ENCODE data around the gene COL23A1.
A peak's percentile ranks its signal among the peaks of the same experiment; 100 is the strongest.

The COL23A1 gene

GRCh38 chr5:178235588-178235974 lies 354.6 kb downstream of the COL23A1 start:
- whole genome bisulfite sequencing (ENCODE audit: extremely low coverage, insufficient coverage, low lambda C conversion rate), result no CpG with 5 or more reads among the region's 3 CpGs
- Histone ChIP-seq H4K8ac (ENCODE audit: low read depth, low read length) (no peak overlapping the region), H3K4me2 (ENCODE audit: low read length) (no peak overlapping the region)

DNA sequence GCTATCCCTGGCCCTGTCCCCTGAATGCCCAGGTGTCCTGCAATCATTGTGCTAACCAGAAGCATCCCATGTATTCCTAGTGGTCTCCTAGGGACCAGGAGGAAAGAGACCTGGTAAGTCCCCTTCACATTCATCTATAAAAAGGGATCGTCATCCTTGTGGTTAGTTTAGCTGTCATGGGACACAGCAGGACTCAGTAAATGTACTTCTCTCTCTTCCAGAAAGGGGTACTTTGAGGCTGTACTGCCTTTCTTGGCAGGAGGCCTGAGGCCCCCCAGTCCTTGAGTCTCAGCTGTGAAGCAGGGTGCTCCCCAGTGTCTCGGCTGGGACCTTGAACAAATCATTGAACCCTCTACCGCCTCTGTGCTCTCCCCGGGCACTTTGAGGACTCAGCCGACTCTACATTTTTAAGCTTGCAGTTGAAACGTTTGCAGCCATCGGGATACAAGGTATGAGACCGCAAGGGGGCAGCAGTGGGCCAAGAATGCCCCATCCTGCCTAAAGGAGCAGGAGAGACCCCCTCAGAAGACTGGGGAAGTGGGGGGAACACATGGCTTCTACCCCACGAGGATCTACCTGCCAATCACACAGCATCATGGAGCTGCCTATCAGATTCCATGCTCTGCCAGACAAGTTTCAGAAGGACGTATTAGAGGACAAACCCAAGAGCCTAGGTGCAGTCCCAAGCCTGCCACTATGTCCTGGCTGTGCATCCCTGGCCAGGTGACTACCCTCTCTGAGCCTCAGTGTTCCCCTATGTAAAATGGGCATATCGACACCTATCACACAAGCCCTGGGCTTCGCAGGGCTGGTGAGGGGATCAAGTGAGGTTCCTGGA lies 355.2 kb downstream of the COL23A1 start:
- H3K27me3 ChIP-seq (ENCODE audit: insufficient read depth, low read length, poor library complexity), result no peaks in the 10 kb centered on the region
- DNase-seq, result peak; percentile 89
- H2BK15ac ChIP-seq (replicated peaks; ENCODE audit: low read depth), result no peak overlapping the region
- H4K5ac ChIP-seq (ENCODE audit: low read length), result no peak overlapping the region
- H3K9ac ChIP-seq (ENCODE audit: low read length), result no peak overlapping the region
- no peak overlapping the region for H3K4me3 ChIP-seq (ENCODE audit: low read length)
- H3K56ac ChIP-seq (ENCODE audit: low read length), result peak overlapping the region; percentile 39
- no peak overlapping the region for H3K27ac ChIP-seq (ENCODE audit: low read depth, low read length)
- peaks cover 13% of the 10 kb centered on the region for H3K79me2 ChIP-seq (ENCODE audit: control insufficient read depth, insufficient read depth, low read length)
- H3K4ac ChIP-seq (ENCODE audit: low read depth, low read length), result no peak overlapping the region
- no peak overlapping the region for H2BK5ac ChIP-seq (ENCODE audit: low read length)
- peaks cover 2% of the 10 kb centered on the region for H3K4me1 ChIP-seq (ENCODE audit: control insufficient read depth, low read depth, low read length)
- H4K8ac ChIP-seq (ENCODE audit: low read depth, low read length), result no peak overlapping the region
- H3K18ac ChIP-seq (ENCODE audit: low read length), result no peak overlapping the region
- no peak overlapping the region for H3K23ac ChIP-seq (ENCODE audit: low read length)
- H3K79me1 ChIP-seq (ENCODE audit: low read length), result peaks cover 14% of the 10 kb centered on the region
- WGBS (ENCODE audit: extremely low coverage, insufficient coverage, low lambda C conversion rate), result no CpG with 5 or more reads among the region's 12 CpGs
- H2BK120ac ChIP-seq (ENCODE audit: low read depth, low read length), result no peak overlapping the region
- no peak overlapping the region for H2AK5ac ChIP-seq (ENCODE audit: low read length)
- no peak overlapping the region for H3K4me2 ChIP-seq (ENCODE audit: low read length)
- no peaks in the 10 kb centered on the region for H3K36me3 ChIP-seq (ENCODE audit: control insufficient read depth, insufficient read depth, low read length)

More at GRCh38 chr5:178235588-178235974, 354.6 kb downstream of the COL23A1 start:
- Histone ChIP-seq H3K4me1 (ENCODE audit: control insufficient read depth, low read depth, low read length) (peaks cover 2% of the 10 kb centered on the region), H3K79me1 (ENCODE audit: low read length) (peaks cover 11% of the 10 kb centered on the region), H3K36me3 (ENCODE audit: control insufficient read depth, insufficient read depth, low read length) (no peaks in the 10 kb centered on the region), H3K23ac (ENCODE audit: low read length) (no peak overlapping the region), H2BK15ac (replicated peaks; ENCODE audit: low read depth) (no peak overlapping the region), H2AK5ac (ENCODE audit: low read length) (no peak overlapping the region), H2BK120ac (ENCODE audit: low read depth, low read length) (no peak overlapping the region), H4K5ac (ENCODE audit: low read length) (no peak overlapping the region), H3K4ac (ENCODE audit: low read depth, low read length) (no peak overlapping the region), H3K18ac (ENCODE audit: low read length) (no peak overlapping the region), H3K9ac (ENCODE audit: low read length) (no peak overlapping the region), H3K4me3 (ENCODE audit: low read length) (no peak overlapping the region), H2BK5ac (ENCODE audit: low read length) (no peak overlapping the region), H3K27ac (ENCODE audit: low read depth, low read length) (no peak overlapping the region), H3K27me3 (ENCODE audit: insufficient read depth, low read length, poor library complexity) (no peaks in the 10 kb centered on the region), H3K56ac (ENCODE audit: low read length) (no peak overlapping the region), H3K79me2 (ENCODE audit: control insufficient read depth, insufficient read depth, low read length) (peaks cover 13% of the 10 kb centered on the region)
- no peak for DNase-seq

GRCh38 chr5:178234121-178234749 lies 356.0 kb downstream of the COL23A1 start:
- Histone ChIP-seq H3K56ac (ENCODE audit: low read length) (no peak overlapping the region), H3K79me2 (ENCODE audit: control insufficient read depth, insufficient read depth, low read length) (peaks cover 13% of the 10 kb centered on the region), H4K8ac (ENCODE audit: low read depth, low read length) (no peak overlapping the region), H3K9ac (ENCODE audit: low read length) (no peak overlapping the region), H3K4me1 (ENCODE audit: control insufficient read depth, low read depth, low read length) (peaks cover 2% of the 10 kb centered on the region), H3K79me1 (ENCODE audit: low read length) (peaks cover 17% of the 10 kb centered on the region), H3K23ac (ENCODE audit: low read length) (no peak overlapping the region), H4K5ac (ENCODE audit: low read length) (no peak overlapping the region), H2BK5ac (ENCODE audit: low read length) (no peak overlapping the region), H3K4ac (ENCODE audit: low read depth, low read length) (no peak overlapping the region), H3K4me2 (ENCODE audit: low read length) (no peak overlapping the region), H2BK120ac (ENCODE audit: low read depth, low read length) (no peak overlapping the region), H2BK15ac (replicated peaks; ENCODE audit: low read depth) (no peak overlapping the region), H3K36me3 (ENCODE audit: control insufficient read depth, insufficient read depth, low read length) (peaks cover 1% of the 10 kb centered on the region), H2AK5ac (ENCODE audit: low read length) (no peak overlapping the region), H3K27me3 (ENCODE audit: insufficient read depth, low read length, poor library complexity) (no peaks in the 10 kb centered on the region), H3K27ac (ENCODE audit: low read depth, low read length) (no peak overlapping the region), H3K4me3 (ENCODE audit: low read length) (no peak overlapping the region), H3K18ac (ENCODE audit: low read length) (no peak overlapping the region)
- DNase-seq, result no peak
- WGBS (ENCODE audit: extremely low coverage, insufficient coverage, low lambda C conversion rate), result no CpG with 5 or more reads among the region's 7 CpGs

- H2BK120ac ChIP-seq (ENCODE audit: low read depth, low read length), result no peak overlapping the region
- peak overlapping the region; percentile 2 for H2BK5ac ChIP-seq (ENCODE audit: low read length)
- H3K79me1 ChIP-seq (ENCODE audit: low read length), result peaks cover 17% of the 10 kb centered on the region
- H4K8ac ChIP-seq (ENCODE audit: low read depth, low read length), result no peak overlapping the region
- no peak overlapping the region for H3K4me3 ChIP-seq (ENCODE audit: low read length)
- DNase-seq, result no peak
- peak overlapping the region; percentile 35 for H3K4me2 ChIP-seq (ENCODE audit: low read length)
- peaks cover 2% of the 10 kb centered on the region for H3K4me1 ChIP-seq (ENCODE audit: control insufficient read depth, low read depth, low read length)
- H2BK15ac ChIP-seq (replicated peaks; ENCODE audit: low read depth), result no peak overlapping the region
- H3K27ac ChIP-seq (ENCODE audit: low read depth, low read length), result no peak overlapping the region
- H4K5ac ChIP-seq (ENCODE audit: low read length), result peak overlapping the region; percentile 85
- H2AK5ac ChIP-seq (ENCODE audit: low read length), result peak overlapping the region; percentile 32
- H3K36me3 ChIP-seq (ENCODE audit: control insufficient read depth, insufficient read depth, low read length), result peaks cover 10% of the 10 kb centered on the region
- peaks cover 13% of the 10 kb centered on the region for H3K79me2 ChIP-seq (ENCODE audit: control insufficient read depth, insufficient read depth, low read length)
- H3K9ac ChIP-seq (ENCODE audit: low read length), result peak overlapping the region; percentile 70
- no peak overlapping the region for H3K4ac ChIP-seq (ENCODE audit: low read depth, low read length)
- H3K56ac ChIP-seq (ENCODE audit: low read length), result peak overlapping the region; percentile 82
- peak overlapping the region; percentile 10 for H3K18ac ChIP-seq (ENCODE audit: low read length)
- no CpG with 5 or more reads among the region's 11 CpGs for WGBS (ENCODE audit: extremely low coverage, insufficient coverage, low lambda C conversion rate)
- no peaks in the 10 kb centered on the region for H3K27me3 ChIP-seq (ENCODE audit: insufficient read depth, low read length, poor library complexity)
- no peak overlapping the region for H3K23ac ChIP-seq (ENCODE audit: low read length)
Measured at GRCh38 chr5:178232920-178233429, 357.2 kb downstream of the COL23A1 start.

- Histone ChIP-seq H3K23ac (ENCODE audit: low read length) (peak within 1 kb of the TSS; percentile 97), H3K9ac (ENCODE audit: low read length) (peak within 1 kb of the TSS; percentile 99), H2BK120ac (ENCODE audit: low read depth, low read length) (peak within 1 kb of the TSS; percentile 17), H3K4me3 (ENCODE audit: low read length) (peak within 1 kb of the TSS; percentile 88), H4K8ac (ENCODE audit: low read depth, low read length) (no peak within 1 kb of the TSS), H4K5ac (ENCODE audit: low read length) (peak within 1 kb of the TSS; percentile 85), H3K4me2 (ENCODE audit: low read length) (peak within 1 kb of the TSS; percentile 81), H3K18ac (ENCODE audit: low read length) (peak within 1 kb of the TSS; percentile 91), H2BK5ac (ENCODE audit: low read length) (peak within 1 kb of the TSS; percentile 20), H3K79me2 (ENCODE audit: control insufficient read depth, insufficient read depth, low read length) (peaks cover 13% of the 10 kb centered on the region), H3K27ac (ENCODE audit: low read depth, low read length) (peak within 1 kb of the TSS; percentile 34), H3K56ac (ENCODE audit: low read length) (peak within 1 kb of the TSS; percentile 96), H2BK15ac (replicated peaks; ENCODE audit: low read depth) (no peak within 1 kb of the TSS), H3K4me1 (ENCODE audit: control insufficient read depth, low read depth, low read length) (peaks cover 2% of the 10 kb centered on the region), H3K4ac (ENCODE audit: low read depth, low read length) (peak within 1 kb of the TSS; percentile 95), H3K36me3 (ENCODE audit: control insufficient read depth, insufficient read depth, low read length) (peaks cover 16% of the 10 kb centered on the region), H3K27me3 (ENCODE audit: insufficient read depth, low read length, poor library complexity) (no peaks in the 10 kb centered on the region), H3K79me1 (ENCODE audit: low read length) (peaks cover 17% of the 10 kb centered on the region), H2AK5ac (ENCODE audit: low read length) (peak within 1 kb of the TSS; percentile 32)
- no CpG with 5 or more reads among the region's 102 CpGs for WGBS (ENCODE audit: extremely low coverage, insufficient coverage, low lambda C conversion rate)
- DNase-seq, result peak; percentile 72
Measured at GRCh38 chr5:178232124-178232919, 357.9 kb downstream of the COL23A1 start, which contains the start of gene PHYKPL. Gene PHYKPL, minus strand, starts transcription at chr5:178232802. Its CDS starts 252 bp downstream, at chr5:178232550.

Data from mesendoderm (in vitro differentiated cells).